ENCODE measurements around the gene PPP1R16B.

GRCh38 chr20:38829296-38829875 is 23.9 kb downstream of the PPP1R16B start:
- TF ChIP-seq CTCF (IDR thresholded peaks at IDR 0.05) (no peak), POLR2A (IDR thresholded peaks at IDR 0.05) (no peak)

Data from right lobe of liver (tissue), 4 donors.